Lung microvascular endothelial cell (primary cell): ENCODE data around the gene RORB. TPM values are rescaled to one million over a fixed set of nuclear protein-coding genes. Genes with fewer than 3 reads are reported as not detected.
A peak's percentile ranks its signal among the peaks of the same experiment; 100 is the strongest.
"Not testable (repeated sequence)": the region's sequence is repeated elsewhere in the genome, so short reads cannot be mapped to it uniquely, and the experiment has no call there.

Experiments used
- DNase-seq, 2 donors: peaks; one replicate each; pipeline versions ENCODE4 v3.0.0 to v3.0.0-alpha.2; 2010; ENCODE audit warnings: low read depth in 2 of 2
- total RNA-seq: library from RNA; depleted of rRNA; stranded (reverse); fragments of >200 nt; gene quantifications from 2 replicates; pipeline ENCODE4 v1.2.1, GENCODE V29; 2014

The RORB gene
- total RNA-seq, 1 donor from 2014 or later, result not detected

DNA sequence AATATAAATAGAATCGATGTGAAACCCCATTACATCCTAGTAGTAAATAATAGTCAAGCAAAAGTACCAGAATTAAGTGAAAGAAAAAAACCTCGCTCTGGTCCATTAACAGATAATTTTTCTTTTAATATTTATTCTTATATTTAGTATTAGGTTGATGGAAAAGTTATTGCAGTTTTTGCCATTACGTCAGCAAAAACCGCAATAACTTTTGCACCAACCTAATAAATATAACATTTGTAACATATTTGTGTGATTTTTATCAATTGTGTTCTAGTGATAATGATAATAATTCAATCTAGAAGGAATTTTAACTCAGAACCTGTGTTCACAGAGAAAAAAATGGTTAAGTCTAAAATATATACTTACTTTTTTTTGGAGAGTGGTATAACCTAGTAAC, 16.1 kb downstream of the RORB start:
- no peak for DNase-seq

DNA sequence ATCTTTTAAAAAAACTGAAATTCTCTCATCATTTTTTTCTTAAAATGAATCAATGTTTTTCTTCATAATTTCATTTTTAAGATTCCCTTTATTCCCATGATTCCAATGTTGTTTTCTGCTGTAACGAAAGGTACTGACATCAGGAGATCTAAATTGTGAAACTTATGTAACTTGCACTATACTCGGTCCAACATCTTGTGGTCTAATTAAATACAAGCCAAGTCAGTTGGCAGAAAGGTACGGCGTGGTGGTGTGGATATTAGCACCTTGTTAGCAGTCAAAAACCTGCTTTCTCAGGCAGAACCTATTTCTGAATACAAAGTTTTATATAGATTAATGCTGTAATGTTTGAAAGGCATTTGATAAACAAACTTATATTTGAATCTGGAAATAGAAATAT, 20.1 kb downstream of the RORB start:
- no peak for DNase-seq

DNA sequence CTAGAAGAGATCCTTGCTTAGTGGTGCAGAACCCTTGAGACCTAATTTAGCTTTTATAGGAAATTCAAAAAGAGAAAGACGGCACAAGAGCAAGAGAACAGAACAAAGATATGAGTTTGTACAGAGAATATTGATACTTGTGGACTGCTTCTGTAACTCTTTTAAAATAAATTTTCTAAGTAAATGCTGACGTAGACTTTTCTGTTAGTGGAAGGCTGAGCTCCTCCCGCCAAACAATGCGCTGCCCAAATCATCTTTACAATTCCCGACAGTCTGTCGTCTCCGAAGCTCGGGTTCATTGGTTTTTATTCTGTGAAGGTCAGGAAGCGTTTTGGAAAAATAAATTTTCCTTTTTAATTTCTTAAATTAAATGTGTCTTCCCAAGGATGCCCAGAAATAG, 22.3 kb downstream of the RORB start:
- no peak for DNase-seq

DNA sequence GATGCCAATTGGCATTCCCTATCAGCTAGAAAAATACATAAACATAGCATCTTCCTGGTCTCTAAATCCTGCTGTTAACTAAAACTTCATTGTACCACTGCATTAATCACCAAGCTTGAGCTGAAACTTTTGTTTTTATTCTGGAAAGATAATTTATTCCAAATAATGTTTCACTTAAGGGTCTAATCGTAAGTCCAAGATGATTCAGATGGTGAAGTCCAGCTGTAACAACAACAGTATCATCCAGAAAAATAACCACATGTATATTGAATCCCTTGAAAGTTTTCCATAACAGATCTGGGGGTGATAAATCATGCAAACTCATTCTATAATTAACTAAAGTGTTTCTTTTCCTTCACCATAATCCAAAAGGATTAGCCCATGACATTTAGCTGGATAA, 23.9 kb downstream of the RORB start:
- no peak for DNase-seq

DNA sequence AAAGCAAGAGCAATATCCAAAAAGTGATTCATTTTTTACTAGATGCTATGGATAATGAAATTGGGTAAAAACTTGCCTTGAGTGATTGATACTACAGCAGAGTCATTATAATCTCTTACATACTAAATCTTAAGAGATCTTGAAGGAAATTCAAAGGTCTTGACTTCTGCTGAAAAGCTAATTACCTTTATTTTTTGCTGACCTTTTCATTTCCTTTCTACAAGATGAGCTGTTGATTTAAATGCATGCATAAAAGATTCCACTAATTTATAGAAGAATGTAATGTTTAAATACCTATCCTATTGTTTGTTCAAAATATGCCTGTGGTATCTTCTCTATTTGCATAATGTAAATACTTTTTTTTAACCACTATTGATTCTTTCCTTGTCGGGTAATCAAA, 27.2 kb downstream of the RORB start:
- DNase-seq, result no peak

DNA sequence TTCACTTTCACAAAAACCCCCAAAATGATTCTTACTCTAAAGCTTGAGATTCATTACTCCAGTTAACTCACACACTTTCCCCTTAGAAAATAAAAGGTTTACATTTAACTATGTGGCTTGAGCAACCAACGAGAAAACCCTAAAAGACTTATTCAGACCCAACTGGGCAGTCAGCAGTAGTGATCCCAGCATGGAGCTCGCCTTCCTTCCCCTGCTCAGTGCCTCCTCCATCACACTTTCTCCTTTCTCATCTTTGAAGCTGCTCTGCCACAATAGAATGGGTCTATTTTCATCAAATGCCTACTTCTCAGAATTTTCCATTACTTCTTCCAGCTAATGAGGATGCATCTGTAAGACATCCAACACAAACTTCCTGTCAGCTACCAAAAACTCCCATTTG, 29.1 kb downstream of the RORB start:
- DNase-seq, result no peak

- DNase-seq, result no peak
These were observed 30.6 kb downstream of the RORB start for GRCh38 chr9:74527718-74528117.

DNA sequence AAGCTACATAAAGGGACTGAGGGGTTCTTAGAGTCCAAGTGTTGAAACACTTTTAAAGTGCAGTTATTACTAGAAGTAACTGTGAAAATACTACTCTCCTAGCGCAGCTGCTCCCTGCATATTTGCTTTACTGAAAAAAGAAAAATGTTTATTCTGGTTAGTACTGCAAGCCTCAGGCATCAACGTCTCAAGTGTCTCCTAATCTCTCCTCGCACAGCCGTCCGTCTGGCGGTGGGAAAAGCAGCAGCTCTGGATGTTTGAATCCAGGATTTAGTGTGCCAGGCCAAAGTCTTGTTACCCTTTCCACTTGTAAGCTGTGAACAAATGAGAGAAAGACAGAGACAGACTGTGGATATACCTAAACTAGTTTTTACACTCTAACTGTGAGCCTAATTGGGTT, 31.1 kb downstream of the RORB start:
- DNase-seq, result no peak

GRCh38 chr9:74530458-74530857, 33.3 kb downstream of the RORB start:
- DNase-seq, result not testable (repeated sequence)

DNA sequence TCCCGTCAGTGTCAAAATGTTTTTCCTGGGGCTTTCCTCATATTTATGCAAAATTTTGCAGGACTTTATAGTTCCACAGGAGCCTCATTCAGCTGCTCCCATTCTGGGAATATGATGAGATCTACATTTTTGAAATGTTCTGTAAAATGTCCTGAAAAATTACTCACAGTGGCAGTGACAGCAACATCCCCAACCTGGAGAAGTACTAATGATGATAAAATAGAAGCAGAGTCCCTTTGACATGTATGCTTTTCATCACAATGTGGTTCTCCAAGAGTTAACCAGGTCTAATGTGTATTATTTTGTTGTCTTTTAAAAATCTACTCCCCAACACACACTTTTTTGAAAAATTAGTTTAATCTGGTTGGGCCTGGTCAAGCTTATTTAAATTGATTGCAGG, 36.1 kb downstream of the RORB start:
- DNase-seq, result no peak

DNA sequence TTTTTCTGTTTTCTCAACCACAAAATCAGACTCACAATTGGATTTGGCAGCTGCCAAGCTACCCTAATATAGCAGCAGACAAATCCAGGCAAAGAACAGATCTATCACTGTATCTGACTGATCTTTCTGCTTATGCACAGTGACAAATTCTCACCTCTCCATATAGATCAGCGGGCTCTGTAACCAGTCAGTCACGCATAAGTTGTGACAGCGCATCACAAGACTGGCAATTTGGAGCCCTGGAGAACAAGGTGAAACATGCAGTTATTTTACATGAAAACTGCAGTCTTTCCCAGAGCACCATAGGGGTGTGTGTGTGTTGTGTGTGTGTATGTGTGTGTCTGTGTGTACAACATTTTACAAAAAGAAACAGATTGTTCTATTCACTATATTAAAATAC, 37.7 kb downstream of the RORB start:
- DNase-seq, result no peak

DNA sequence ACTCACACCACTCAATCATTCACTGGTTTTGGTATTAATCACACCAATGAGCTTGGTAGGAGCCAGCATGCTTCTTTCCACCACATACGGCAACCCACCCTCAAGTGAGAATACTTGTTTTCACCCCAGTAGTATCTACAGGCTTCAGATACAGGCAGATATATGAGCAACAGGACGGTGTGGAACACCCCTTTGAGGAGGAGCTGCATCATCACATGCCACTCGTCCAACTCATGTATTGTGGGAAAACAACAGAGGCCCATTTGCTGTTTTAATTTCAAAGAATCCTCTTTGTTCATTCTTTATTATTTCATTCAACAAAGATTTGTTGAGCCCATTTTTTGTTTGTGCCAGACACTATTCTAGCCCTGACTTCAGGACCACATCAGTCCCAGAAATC, 46.0 kb downstream of the RORB start:
- no peak for DNase-seq

- DNase-seq, result no peak
These were observed 54.1 kb downstream of the RORB start for GRCh38 chr9:74551266-74551665.

DNA sequence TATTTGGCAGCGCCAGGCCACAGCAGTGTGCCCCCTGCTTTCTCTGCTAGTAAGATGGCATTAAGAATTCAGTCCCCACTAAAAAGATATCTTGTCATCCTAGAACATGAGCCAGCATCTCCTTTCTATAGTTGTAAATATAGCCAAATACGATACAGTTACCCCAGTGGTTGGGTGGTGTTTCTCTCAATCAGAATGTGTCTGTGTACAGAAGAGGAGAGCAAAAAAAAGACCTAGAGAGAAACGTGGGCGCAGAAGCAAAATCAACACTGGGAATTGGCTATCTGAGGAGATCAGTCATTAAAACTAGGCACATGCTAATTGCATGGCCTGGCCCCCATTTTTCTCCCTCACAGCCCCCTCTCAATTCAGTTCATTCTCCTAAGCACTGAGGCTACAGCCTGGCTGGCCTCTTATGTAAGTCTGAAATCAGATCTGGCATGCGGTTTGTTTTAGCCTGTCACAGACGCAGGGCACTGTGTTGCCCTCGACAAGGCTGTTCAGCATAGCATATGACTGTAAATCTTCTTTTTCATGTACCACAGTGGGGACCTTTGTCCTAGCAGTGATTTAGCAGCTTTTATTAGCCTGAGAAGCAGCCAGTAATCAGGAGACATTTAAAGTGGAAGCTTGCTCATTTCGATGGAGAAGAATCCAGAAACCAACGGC, 57.8 kb downstream of the RORB start:
- no peak for DNase-seq

DNA sequence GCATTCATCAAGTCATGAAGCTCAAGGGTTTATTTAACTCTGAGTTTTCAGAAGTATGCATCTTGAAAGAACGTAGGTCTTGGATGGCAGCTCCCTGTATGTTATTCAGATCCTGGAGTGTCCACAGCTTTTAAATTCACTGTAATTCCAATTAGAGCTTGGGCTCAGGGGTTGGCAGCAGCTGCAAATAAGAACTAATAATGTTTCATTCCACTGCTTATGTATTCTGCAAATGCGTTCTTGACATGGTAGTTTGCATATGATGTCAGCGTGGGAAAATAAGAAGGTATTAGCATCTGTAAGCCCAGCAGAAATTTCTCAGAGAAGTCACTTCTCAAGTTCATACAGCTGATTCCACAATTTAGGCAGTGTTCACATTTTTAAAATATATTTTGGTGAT, 58.4 kb downstream of the RORB start:
- no peak for DNase-seq

GRCh38 chr9:74556685-74557084, 59.5 kb downstream of the RORB start:
- DNase-seq, result no peak

DNA sequence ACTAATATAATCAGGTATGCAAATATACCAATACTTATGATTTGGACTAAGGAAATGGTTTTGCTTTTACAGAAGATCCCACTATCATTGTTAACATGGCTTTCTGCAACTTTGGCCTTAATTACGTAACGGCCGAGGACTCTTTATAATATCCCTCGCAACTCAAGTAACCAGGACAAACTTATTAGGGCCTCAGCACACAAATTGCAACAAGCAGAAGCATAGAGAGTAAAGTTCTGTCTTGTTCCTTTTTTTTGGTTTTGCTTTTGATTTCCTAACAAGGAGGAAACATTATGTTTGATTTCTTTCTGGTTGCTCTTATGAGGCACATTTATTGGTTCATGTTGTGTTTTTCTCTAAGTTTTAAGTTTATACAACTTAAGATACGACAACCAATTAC, 60.4 kb downstream of the RORB start:
- no peak for DNase-seq

DNA sequence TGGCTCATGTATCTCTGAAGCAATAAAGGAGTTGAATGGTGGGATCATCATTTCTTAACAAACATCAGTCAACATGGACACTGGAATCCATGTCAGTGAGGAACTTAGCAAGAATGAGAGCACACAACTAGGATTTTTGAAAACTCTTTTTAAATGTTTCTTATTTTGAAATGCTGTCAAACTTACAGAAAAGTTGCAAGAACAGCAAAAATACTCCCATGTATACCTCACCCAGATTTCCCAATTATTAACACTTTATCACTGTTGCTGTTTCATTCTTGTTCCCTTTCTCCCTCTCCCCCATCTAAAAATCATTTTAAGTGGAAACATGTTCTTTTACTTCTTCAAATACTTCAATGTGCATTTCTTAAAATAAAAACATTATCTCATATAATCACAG, 65.5 kb downstream of the RORB start:
- no peak for DNase-seq

DNA sequence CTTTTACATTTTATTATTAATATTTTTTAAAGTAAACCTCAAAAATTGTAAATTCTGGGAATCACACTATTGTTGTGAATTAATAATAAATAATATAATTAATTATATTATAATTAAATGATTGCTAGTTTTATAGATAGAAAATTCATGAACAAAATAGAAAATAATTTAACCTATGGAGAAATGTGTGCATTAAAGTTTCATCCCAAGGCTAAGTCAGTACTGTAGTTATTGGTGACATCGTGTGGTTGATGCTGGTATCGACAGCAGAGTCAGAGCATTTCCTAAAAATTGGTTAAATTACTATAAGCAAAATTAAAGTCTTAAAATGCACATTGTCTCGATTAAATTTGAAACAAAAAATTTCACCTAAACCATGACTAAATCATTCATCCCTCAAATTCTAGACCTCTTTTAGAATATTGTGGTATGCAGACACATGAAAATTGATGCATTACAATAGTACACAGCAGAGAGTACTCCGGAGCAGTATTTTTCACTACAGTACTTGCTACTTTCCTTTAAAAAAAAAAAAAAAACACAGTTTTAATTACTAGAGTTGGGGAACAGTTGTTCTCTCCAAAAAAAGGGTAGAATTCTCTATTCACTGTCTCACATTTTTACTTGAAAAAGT, 73.9 kb downstream of the RORB start:
- DNase-seq, result peak; percentile 36 to 52

- no peak for DNase-seq
These were observed 76.6 kb downstream of the RORB start for GRCh38 chr9:74573640-74574191.

GRCh38 chr9:74576176-74576575, 79.0 kb downstream of the RORB start:
- no peak for DNase-seq

- DNase-seq, result peak in 1 of 2 donors; percentile 1
These were observed 80.8 kb downstream of the RORB start for GRCh38 chr9:74577956-74578355.

- no peak for DNase-seq
These were observed 92.4 kb downstream of the RORB start for GRCh38 chr9:74589576-74589975.
